GM18951 (cell line): Measurements from ENCODE around the gene JAKMIP1.
"Not testable (repeated sequence)": the region's sequence is repeated elsewhere in the genome, so short reads cannot be mapped to it uniquely, and the experiment has no call there.

ENCODE experiments used
- POLR2A ChIP-seq: IDR thresholded peaks from 4 replicates; pipeline ENCODE4 v1.6.1; 2011; ENCODE audit warnings: mild to moderate bottlenecking; ENCODE audit not compliant: insufficient read length, insufficient read depth; ENCODE audit errors: extremely low read depth
- in situ Hi-C: fragments of 300-500 bp; cut with MboI; formaldehyde crosslinking; loops from one replicate; pipeline ENCODE4 v1.12.0; 2022; ENCODE audit warnings: low sequenced_read_pairs, mixed read lengths, inconsistent platforms; ENCODE audit not compliant: unreplicated experiment

The JAKMIP1 gene

GRCh38 chr4:6013564-6013963 is 186.8 kb downstream of the JAKMIP1 start:
- TF ChIP-seq POLR2A = no peak
- in situ Hi-C loops = no loop called here

- TF ChIP-seq POLR2A = no peak
Observed at GRCh38 chr4:6012200-6012599, 188.1 kb downstream of the JAKMIP1 start.

GRCh38 chr4:6011686-6012085 is 188.7 kb downstream of the JAKMIP1 start:
- in situ Hi-C loops = no loop called here
- TF ChIP-seq POLR2A = no peak

More at GRCh38 chr4:6012200-6012599, 188.1 kb downstream of the JAKMIP1 start:
- in situ Hi-C loops = no loop called here

- no peak for TF ChIP-seq POLR2A
- in situ Hi-C loops = no loop called here
Observed at GRCh38 chr4:6011271-6011671, 189.1 kb downstream of the JAKMIP1 start.

GRCh38 chr4:6010789-6011188 is 189.6 kb downstream of the JAKMIP1 start:
- TF ChIP-seq POLR2A = no peak
- in situ Hi-C loops = no loop called here

DNA sequence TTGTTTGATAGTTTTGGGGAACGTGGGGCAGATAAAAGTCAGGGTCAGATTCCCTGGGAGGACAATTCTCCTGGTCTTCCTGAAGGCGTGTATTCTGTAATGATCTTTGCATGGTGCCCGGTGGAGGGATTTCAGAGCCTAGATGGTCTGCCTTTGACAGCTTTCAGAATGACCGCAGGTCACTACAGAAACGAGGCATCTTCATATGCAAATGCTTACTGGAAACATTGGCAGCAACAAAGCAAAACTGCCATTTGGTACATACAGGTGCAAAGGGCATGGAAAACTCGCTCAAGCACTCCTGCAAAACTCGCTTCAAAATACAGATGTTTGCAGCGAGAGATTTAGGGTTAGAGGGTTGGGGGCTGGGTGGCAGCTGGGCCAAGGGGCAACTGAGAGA is 190.9 kb downstream of the JAKMIP1 start:
- in situ Hi-C loops = no loop called here
- no peak for TF ChIP-seq POLR2A

DNA sequence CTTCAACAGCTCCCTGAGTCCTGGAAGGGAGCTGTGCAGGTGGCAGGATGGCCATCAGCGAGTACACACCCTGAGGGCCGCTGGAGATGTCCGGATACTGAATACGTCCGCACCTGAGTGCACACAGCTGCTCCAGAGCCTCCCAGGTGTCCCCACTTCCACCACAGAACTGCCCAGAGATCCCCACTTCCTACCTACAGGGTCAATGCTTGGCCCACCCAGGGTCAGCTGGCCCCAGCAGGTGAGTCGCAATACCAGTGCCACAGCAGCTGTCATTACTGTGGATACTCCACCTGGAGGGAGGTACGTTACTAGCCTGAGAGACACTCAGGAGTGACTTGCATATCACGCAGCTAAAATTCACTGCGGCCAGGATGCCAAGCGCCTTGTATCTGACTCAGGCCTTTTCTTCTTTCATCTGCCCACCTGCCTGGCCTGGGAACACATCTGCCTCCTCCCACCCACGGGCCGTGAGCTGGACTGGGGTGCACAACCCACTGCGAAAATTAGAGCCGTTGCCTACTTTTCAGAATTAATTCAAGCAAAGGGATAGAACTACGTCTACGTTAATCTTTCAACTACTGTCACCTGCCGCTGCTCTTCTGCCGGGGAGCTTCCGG is 191.5 kb downstream of the JAKMIP1 start:
- TF ChIP-seq POLR2A = no peak
- in situ Hi-C loops = no loop called here

- no peak for TF ChIP-seq POLR2A
- in situ Hi-C loops = no loop called here
Observed at GRCh38 chr4:6008092-6008551, 192.2 kb downstream of the JAKMIP1 start.

GRCh38 chr4:6005175-6005574 is 195.2 kb downstream of the JAKMIP1 start:
- in situ Hi-C loops = no loop called here
- no peak for TF ChIP-seq POLR2A

DNA sequence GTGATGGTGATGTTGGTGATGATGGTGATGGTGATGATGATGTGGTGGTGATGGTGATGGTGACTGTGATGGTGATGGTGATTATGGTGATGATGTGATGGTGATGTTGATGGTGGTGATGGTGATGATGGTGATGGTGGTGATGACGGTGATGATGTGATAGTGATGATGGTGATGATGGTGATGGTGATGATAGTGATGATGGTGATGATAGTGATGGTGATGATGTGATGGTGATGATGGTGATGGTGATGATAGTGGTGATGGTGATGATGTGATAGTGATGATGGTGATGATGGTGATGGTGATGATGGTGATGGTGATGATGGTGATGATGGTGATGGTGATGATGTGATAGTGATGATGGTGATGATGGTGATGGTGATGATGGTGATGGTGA is 196.9 kb downstream of the JAKMIP1 start:
- in situ Hi-C loops = not testable (repeated sequence)

DNA sequence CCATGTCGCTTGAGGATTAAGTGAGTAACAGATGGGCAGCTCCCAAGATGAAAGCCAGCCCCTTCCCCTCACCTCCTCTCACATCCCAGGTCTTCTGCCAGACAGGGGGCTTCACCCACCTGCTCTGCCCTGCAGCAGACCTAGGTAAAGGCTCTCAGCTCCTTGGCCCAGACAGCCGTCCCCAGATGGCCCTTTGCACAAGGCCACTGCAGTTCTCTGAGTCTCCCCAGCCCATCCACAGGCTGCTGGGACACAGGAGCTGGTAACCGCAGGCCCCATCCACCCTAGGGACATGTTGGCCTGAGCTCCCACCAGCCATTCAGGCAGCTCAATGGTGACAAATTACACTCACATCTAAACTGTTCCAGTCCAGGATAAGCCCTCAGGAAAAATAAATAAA is 197.4 kb downstream of the JAKMIP1 start:
- in situ Hi-C loops = no loop called here

GRCh38 chr4:6002492-6002833 is 197.9 kb downstream of the JAKMIP1 start:
- TF ChIP-seq POLR2A = no peak
- in situ Hi-C loops = no loop called here

More for the DNA sequence above, 197.4 kb downstream of the JAKMIP1 start:
- TF ChIP-seq POLR2A = no peak

- in situ Hi-C loops = no loop called here
- no peak for TF ChIP-seq POLR2A
Observed at GRCh38 chr4:6001680-6002491, 198.5 kb downstream of the JAKMIP1 start.

DNA sequence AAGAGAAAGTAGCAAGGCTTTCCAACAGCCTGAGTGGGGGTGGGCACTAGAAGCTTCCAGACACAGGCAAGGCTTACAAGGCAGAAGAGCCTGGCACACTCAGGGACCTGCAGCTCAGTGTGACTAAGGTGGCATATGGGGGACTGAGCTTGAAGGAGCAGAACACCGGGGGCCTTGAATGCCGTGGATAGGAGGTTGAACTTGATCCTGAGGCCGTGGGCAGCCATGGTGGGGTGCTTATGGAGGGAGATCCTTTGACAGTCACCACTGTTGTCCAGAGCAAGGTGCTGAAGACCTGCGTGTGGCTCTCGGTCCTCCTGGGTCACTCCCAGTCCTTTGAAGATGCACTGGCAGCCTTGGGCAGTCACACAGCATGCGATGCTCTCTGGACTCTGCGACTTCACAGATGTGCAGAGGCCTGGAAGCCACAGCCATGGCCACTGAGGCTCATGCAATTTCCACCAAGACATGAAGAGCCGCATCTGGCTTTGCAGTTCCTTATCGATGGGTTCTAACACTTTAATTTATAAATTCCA is 200.5 kb downstream of the JAKMIP1 start:
- in situ Hi-C loops = no loop called here
- no peak for TF ChIP-seq POLR2A
